ENCODE measurements around the gene PTS.
"Not testable (repeated sequence)": the region's sequence is repeated elsewhere in the genome, so short reads cannot be mapped to it uniquely, and the experiment has no call there.

PTS gene

GRCh38 chr11:112226062-112226830 lies at the start of gene PTS:
Gene PTS (plus strand): TSS chr11:112226428. CDS start chr11:112226444, 16 bp downstream.
- peak; percentile 88 for DNase-seq

GRCh38 chr11:112177589-112177988 lies 48.6 kb upstream of the PTS start:
- DNase-seq = no peak

GRCh38 chr11:112178428-112178827 lies 47.8 kb upstream of the PTS start:
- no peak for DNase-seq

- no peak for DNase-seq
These were observed 47.3 kb upstream of the PTS start for GRCh38 chr11:112178936-112179335.

GRCh38 chr11:112179601-112180000 lies 46.6 kb upstream of the PTS start:
- no peak for DNase-seq

GRCh38 chr11:112182867-112183266 lies 43.4 kb upstream of the PTS start:
- DNase-seq = no peak

- no peak for DNase-seq
These were observed 40.3 kb upstream of the PTS start for GRCh38 chr11:112185883-112186282.

GRCh38 chr11:112186304-112186703 lies 39.9 kb upstream of the PTS start:
- no peak for DNase-seq

- DNase-seq = not testable (repeated sequence)
These were observed 31.1 kb upstream of the PTS start for GRCh38 chr11:112195113-112195512.

- DNase-seq = no peak
These were observed 30.3 kb upstream of the PTS start for GRCh38 chr11:112195951-112196351.

- no peak for DNase-seq
These were observed 29.6 kb upstream of the PTS start for GRCh38 chr11:112196519-112197087.

GRCh38 chr11:112199101-112199500 lies 27.1 kb upstream of the PTS start:
- not testable (repeated sequence) for DNase-seq

GRCh38 chr11:112200252-112200651 lies 26.0 kb upstream of the PTS start:
- DNase-seq = no peak

- no peak for DNase-seq
These were observed 20.2 kb upstream of the PTS start for GRCh38 chr11:112206071-112206470.

- DNase-seq = no peak
These were observed 15.3 kb upstream of the PTS start for GRCh38 chr11:112210890-112211289.

GRCh38 chr11:112211536-112211935 lies 14.7 kb upstream of the PTS start:
- peak; percentile 45 for DNase-seq

GRCh38 chr11:112212290-112212689 lies 13.9 kb upstream of the PTS start:
- no peak for DNase-seq

GRCh38 chr11:112212710-112213109 lies 13.5 kb upstream of the PTS start:
- no peak for DNase-seq

- DNase-seq = no peak
These were observed 12.5 kb upstream of the PTS start for GRCh38 chr11:112213753-112214152.

GRCh38 chr11:112215621-112216020 lies 10.6 kb upstream of the PTS start:
- DNase-seq = no peak

GRCh38 chr11:112216561-112217105 lies 9.6 kb upstream of the PTS start:
- no peak for DNase-seq

GRCh38 chr11:112219476-112220232 lies 6.6 kb upstream of the PTS start:
- DNase-seq = peak; percentile 73

GRCh38 chr11:112221274-112221835 lies 4.9 kb upstream of the PTS start:
- no peak for DNase-seq
